Activated CD8-positive, alpha-beta memory T cell treated with anti-CD3 and anti-CD28 coated beads, Interleukin-2, amount 50 U/mL, for 48 hours (primary cell): ENCODE results near the gene WSCD2.

Experiments
- DNase-seq: peaks from one replicate; pipeline ENCODE4 v3.0.0-alpha.2; 2020

The WSCD2 gene

GRCh38 chr12:108240027-108240785 lies 111.1 kb downstream of the WSCD2 start:
- DNase-seq: no peak

- no peak for DNase-seq
Observed at GRCh38 chr12:108240928-108241327, 111.8 kb downstream of the WSCD2 start.

- no peak for DNase-seq
Observed at GRCh38 chr12:108241986-108242703, 113.1 kb downstream of the WSCD2 start.

- DNase-seq: no peak
Observed at GRCh38 chr12:108247130-108247529, 118.0 kb downstream of the WSCD2 start.

GRCh38 chr12:108248011-108248410 lies 118.9 kb downstream of the WSCD2 start:
- DNase-seq: no peak

GRCh38 chr12:108252523-108252922 lies 123.4 kb downstream of the WSCD2 start:
- DNase-seq: no peak

GRCh38 chr12:108253540-108253939 lies 124.5 kb downstream of the WSCD2 start:
- no peak for DNase-seq

GRCh38 chr12:108254030-108254429 lies 124.9 kb downstream of the WSCD2 start:
- no peak for DNase-seq

- DNase-seq: no peak
Observed at GRCh38 chr12:108254517-108255251, 125.6 kb downstream of the WSCD2 start.

GRCh38 chr12:108255252-108255602 lies 126.1 kb downstream of the WSCD2 start:
- no peak for DNase-seq

GRCh38 chr12:108257004-108257403 lies 127.9 kb downstream of the WSCD2 start:
- DNase-seq: no peak

GRCh38 chr12:108257610-108258106 lies 128.6 kb downstream of the WSCD2 start:
- no peak for DNase-seq

GRCh38 chr12:108260039-108260438 lies 131.0 kb downstream of the WSCD2 start:
- DNase-seq: no peak

- no peak for DNase-seq
Observed at GRCh38 chr12:108260969-108261368, 131.9 kb downstream of the WSCD2 start.

GRCh38 chr12:108265505-108265904 lies 136.4 kb downstream of the WSCD2 start:
- no peak for DNase-seq

- no peak for DNase-seq
Observed at GRCh38 chr12:108266131-108266530, 137.0 kb downstream of the WSCD2 start.

- DNase-seq: no peak
Observed at GRCh38 chr12:108267450-108267849, 138.4 kb downstream of the WSCD2 start.

GRCh38 chr12:108268397-108268796 lies 139.3 kb downstream of the WSCD2 start:
- no peak for DNase-seq

- no peak for DNase-seq
Observed at GRCh38 chr12:108269224-108269623, 140.1 kb downstream of the WSCD2 start.

GRCh38 chr12:108270035-108270848 lies 141.2 kb downstream of the WSCD2 start:
- DNase-seq: no peak

- no peak for DNase-seq
Observed at GRCh38 chr12:108270849-108271143, 141.7 kb downstream of the WSCD2 start.

- no peak for DNase-seq
Observed at GRCh38 chr12:108271951-108272872, 143.1 kb downstream of the WSCD2 start.
